ENCODE results near the gene SOX4. TPM values are rescaled to one million over a fixed set of nuclear protein-coding genes. Genes with fewer than 3 reads are reported as not detected.
A peak's percentile ranks its signal among the peaks of the same experiment; 100 is the strongest.

The SOX4 gene
- total and polyA plus RNA-seq, 2 donors (not counting 1 experiment from before 2014, with no cell fraction given) = 3.5 to 5.0 TPM

DNA sequence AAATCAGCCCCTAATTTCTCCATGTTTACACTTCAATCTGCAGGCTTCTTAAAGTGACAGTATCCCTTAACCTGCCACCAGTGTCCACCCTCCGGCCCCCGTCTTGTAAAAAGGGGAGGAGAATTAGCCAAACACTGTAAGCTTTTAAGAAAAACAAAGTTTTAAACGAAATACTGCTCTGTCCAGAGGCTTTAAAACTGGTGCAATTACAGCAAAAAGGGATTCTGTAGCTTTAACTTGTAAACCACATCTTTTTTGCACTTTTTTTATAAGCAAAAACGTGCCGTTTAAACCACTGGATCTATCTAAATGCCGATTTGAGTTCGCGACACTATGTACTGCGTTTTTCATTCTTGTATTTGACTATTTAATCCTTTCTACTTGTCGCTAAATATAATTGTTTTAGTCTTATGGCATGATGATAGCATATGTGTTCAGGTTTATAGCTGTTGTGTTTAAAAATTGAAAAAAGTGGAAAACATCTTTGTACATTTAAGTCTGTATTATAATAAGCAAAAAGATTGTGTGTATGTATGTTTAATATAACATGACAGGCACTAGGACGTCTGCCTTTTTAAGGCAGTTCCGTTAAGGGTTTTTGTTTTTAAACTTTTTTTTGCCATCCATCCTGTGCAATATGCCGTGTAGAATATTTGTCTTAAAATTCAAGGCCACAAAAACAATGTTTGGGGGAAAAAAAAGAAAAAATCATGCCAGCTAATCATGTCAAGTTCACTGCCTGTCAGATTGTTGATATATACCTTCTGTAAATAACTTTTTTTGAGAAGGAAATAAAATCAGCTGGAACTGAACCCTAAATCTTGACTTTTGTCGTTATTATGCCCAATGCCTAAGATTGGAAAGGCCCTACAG, 4.5 kb downstream of the SOX4 start:
- Mint-ChIP-seq H3K27me3 (peaks cover 13% of the 10 kb centered on the region), H3K4me3 (peak overlapping the region; percentile 73), H3K27ac (no peak overlapping the region), H3K9me3 (ENCODE audit: insufficient read depth) (no peaks in the 10 kb centered on the region), H3K4me1 (peaks cover 29% of the 10 kb centered on the region)
- DNase-seq (no peak), ATAC-seq (ENCODE audit: low read depth) (no peak)
- Histone ChIP-seq H3K4me1 (ENCODE audit: control insufficient read depth in 2 of 2, insufficient read depth in 2 of 2, low read length in 2 of 2) (peaks cover 28 to 38% of the 10 kb centered on the region in 2 donors), H4K20me1 (ENCODE audit: control insufficient read depth, insufficient read depth, low read length, poor library complexity, severe bottlenecking) (no peaks in the 10 kb centered on the region), H3K4me3 (ENCODE audit: control extremely low read depth in 1 of 5, extremely low read depth in 1 of 5, insufficient read depth in 1 of 5, low read depth in 2 of 5, low read length in 4 of 5) (peak overlapping the region; percentile 16 to 89 (median 66)), H3K79me2 (ENCODE audit: control insufficient read depth, insufficient read depth, low read length) (peaks cover 14% of the 10 kb centered on the region), H3K4me2 (replicated peaks; ENCODE audit: low read depth, low read length, poor library complexity, severe bottlenecking) (peak overlapping the region; percentile 91), H3K36me3 (replicated peaks in 1 of 2; ENCODE audit: control extremely low read depth in 1 of 2, control insufficient read depth in 1 of 2, extremely low read depth in 1 of 2, insufficient read depth in 2 of 2, low read length in 1 of 2) (no peaks in the 10 kb centered on the region), H3K27ac (ENCODE audit: low read length in 2 of 2) (no peak overlapping the region), H3K9ac (ENCODE audit: low read length) (peak overlapping the region; percentile 50), H3K9me3 (ENCODE audit: control extremely low read depth in 1 of 3, control insufficient read depth in 2 of 3, insufficient read depth in 1 of 3, low read length in 2 of 3) (peaks cover 0 to 7% (median 0%) of the 10 kb centered on the region in 3 donors), H2AFZ (ENCODE audit: insufficient read depth, low read depth, low read length, poor library complexity, severe bottlenecking) (peak overlapping the region; percentile 16), H3K27me3 (replicated peaks in 1 of 4; ENCODE audit: control extremely low read depth in 1 of 4, control insufficient read depth in 3 of 4, insufficient read depth in 4 of 4, low read length in 3 of 4) (peaks cover 0 to 14% (median 0%) of the 10 kb centered on the region in 4 experiments)
- 32% methylated on average over 3 of the region's 14 CpGs for WGBS (ENCODE audit: insufficient coverage)
- CTCF ChIA-PET = interaction anchor here (2.5 kb wide), 1 partner anchor 9 kb away, joined by 16 read pairs; no protein-coding TSS in a partner anchor
- TF ChIP-seq, protein P1, sequence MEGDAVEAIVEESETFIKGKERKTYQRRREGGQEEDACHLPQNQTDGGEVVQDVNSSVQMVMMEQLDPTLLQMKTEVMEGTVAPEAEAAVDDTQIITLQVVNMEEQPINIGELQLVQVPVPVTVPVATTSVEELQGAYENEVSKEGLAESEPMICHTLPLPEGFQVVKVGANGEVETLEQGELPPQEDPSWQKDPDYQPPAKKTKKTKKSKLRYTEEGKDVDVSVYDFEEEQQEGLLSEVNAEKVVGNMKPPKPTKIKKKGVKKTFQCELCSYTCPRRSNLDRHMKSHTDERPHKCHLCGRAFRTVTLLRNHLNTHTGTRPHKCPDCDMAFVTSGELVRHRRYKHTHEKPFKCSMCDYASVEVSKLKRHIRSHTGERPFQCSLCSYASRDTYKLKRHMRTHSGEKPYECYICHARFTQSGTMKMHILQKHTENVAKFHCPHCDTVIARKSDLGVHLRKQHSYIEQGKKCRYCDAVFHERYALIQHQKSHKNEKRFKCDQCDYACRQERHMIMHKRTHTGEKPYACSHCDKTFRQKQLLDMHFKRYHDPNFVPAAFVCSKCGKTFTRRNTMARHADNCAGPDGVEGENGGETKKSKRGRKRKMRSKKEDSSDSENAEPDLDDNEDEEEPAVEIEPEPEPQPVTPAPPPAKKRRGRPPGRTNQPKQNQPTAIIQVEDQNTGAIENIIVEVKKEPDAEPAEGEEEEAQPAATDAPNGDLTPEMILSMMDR (IDR thresholded peaks at IDR 0.05) = no peak
- TF ChIP-seq EZH2 (IDR thresholded peaks at IDR 0.05; ENCODE audit: borderline replicate concordance, insufficient read depth, low read depth, low read length, poor library complexity, severe bottlenecking) = no peak
- POLR2A ChIA-PET = no interaction called here
- intact Hi-C loops (cut with micrococcal nuclease) = loop anchor here (1.0 kb wide), 1 partner anchor 9 kb away; no protein-coding TSS in a partner anchor

DNA sequence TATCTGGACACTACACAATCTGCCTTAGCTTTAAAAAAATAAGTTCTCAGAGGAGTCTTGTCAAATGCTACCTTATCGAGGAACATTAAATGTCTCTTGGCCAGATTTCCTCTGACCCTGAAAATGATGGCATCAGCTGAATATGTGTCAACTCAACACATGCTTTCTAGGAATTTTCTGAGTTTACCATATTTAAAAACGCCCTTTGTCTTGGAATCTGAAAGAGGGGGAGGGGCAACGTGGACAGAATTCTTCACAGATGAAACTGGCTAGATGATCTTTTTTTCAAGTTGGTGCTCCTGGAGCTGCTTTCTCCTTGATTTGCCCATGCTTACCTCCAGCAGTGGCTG, 5.1 kb downstream of the SOX4 start:
- no peak for ATAC-seq (ENCODE audit: low read depth)
- no peak overlapping the region for H3K27ac ChIP-seq (ENCODE audit: low read length in 2 of 2)

More for the DNA sequence above, 5.1 kb downstream of the SOX4 start:
- Mint-ChIP-seq H3K27me3 (peaks cover 13% of the 10 kb centered on the region), H3K9me3 (ENCODE audit: insufficient read depth) (no peaks in the 10 kb centered on the region), H3K4me1 (peaks cover 36% of the 10 kb centered on the region), H3K4me3 (peak overlapping the region; percentile 73), H3K27ac (peak overlapping the region; percentile 10)
- Histone ChIP-seq H3K4me1 (ENCODE audit: control insufficient read depth in 2 of 2, insufficient read depth in 2 of 2, low read length in 2 of 2) (peaks cover 31 to 41% of the 10 kb centered on the region in 2 donors), H3K27me3 (replicated peaks in 1 of 4; ENCODE audit: control extremely low read depth in 1 of 4, control insufficient read depth in 3 of 4, insufficient read depth in 4 of 4, low read length in 3 of 4) (peaks cover 0 to 14% (median 0%) of the 10 kb centered on the region in 4 experiments), H3K4me2 (replicated peaks; ENCODE audit: low read depth, low read length, poor library complexity, severe bottlenecking) (peak overlapping the region; percentile 91), H3K36me3 (replicated peaks in 1 of 2; ENCODE audit: control extremely low read depth in 1 of 2, control insufficient read depth in 1 of 2, extremely low read depth in 1 of 2, insufficient read depth in 2 of 2, low read length in 1 of 2) (no peaks in the 10 kb centered on the region), H2AFZ (ENCODE audit: insufficient read depth, low read depth, low read length, poor library complexity, severe bottlenecking) (no peak overlapping the region), H3K79me2 (ENCODE audit: control insufficient read depth, insufficient read depth, low read length) (peaks cover 14% of the 10 kb centered on the region), H4K20me1 (ENCODE audit: control insufficient read depth, insufficient read depth, low read length, poor library complexity, severe bottlenecking) (no peaks in the 10 kb centered on the region), H3K9ac (ENCODE audit: low read length) (no peak overlapping the region), H3K4me3 (ENCODE audit: control extremely low read depth in 1 of 5, extremely low read depth in 1 of 5, insufficient read depth in 1 of 5, low read depth in 2 of 5, low read length in 4 of 5) (peak overlapping the region in 2 of 5 experiments; percentile 66 to 89), H3K9me3 (ENCODE audit: control extremely low read depth in 1 of 3, control insufficient read depth in 2 of 3, insufficient read depth in 1 of 3, low read length in 2 of 3) (peaks cover 0 to 7% (median 0%) of the 10 kb centered on the region in 3 donors)
- DNase-seq = no peak
- TF ChIP-seq, protein P1 (IDR thresholded peaks at IDR 0.05) = no peak
- TF ChIP-seq EZH2 (IDR thresholded peaks at IDR 0.05; ENCODE audit: borderline replicate concordance, insufficient read depth, low read depth, low read length, poor library complexity, severe bottlenecking) = no peak
- ChIA-PET CTCF (interaction anchor here (2.5 kb wide), 1 partner anchor 10 kb away, joined by 16 read pairs; no protein-coding TSS in a partner anchor), POLR2A (no interaction called here)
- intact Hi-C loops (cut with micrococcal nuclease) = no loop called here
- 17% methylated on average over 2 of the region's 3 CpGs for WGBS (ENCODE audit: insufficient coverage)

All from B cell (primary cell).